ENCODE results near the gene NSUN6.

DNA sequence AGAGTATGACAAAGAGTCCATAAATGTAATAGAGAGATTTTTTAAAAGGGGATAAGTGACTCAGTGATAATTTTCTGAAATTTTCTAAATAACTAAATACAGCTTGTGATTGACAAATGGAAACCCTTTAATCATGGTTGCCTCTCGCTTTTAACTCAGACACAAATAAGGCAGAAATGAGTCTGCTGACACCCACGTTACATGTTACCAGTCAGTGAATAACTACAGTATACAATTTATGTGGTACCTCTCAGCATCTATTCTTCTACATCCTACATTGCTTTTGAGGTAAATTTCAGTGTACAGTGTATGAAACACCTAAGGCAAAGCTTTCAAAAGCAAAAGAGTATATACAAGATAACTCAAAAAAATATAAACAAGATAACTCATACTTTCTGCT, 4.2 kb downstream of the NSUN6 start:
- TF ChIP-seq, protein P1, sequence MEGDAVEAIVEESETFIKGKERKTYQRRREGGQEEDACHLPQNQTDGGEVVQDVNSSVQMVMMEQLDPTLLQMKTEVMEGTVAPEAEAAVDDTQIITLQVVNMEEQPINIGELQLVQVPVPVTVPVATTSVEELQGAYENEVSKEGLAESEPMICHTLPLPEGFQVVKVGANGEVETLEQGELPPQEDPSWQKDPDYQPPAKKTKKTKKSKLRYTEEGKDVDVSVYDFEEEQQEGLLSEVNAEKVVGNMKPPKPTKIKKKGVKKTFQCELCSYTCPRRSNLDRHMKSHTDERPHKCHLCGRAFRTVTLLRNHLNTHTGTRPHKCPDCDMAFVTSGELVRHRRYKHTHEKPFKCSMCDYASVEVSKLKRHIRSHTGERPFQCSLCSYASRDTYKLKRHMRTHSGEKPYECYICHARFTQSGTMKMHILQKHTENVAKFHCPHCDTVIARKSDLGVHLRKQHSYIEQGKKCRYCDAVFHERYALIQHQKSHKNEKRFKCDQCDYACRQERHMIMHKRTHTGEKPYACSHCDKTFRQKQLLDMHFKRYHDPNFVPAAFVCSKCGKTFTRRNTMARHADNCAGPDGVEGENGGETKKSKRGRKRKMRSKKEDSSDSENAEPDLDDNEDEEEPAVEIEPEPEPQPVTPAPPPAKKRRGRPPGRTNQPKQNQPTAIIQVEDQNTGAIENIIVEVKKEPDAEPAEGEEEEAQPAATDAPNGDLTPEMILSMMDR (conservative IDR thresholded peaks at IDR 0.05; ENCODE audit: low read length) = no peak
- TF ChIP-seq EZH2phosphoT487 (IDR thresholded peaks at IDR 0.05; ENCODE audit: borderline replicate concordance, low read depth, low read length) = no peak

All from OCI-LY7 (cell line).